ENCODE data around the gene TMEM198.

GRCh38 chr2:219570924-219571310, 27.1 kb downstream of the TMEM198 start:
- TF ChIP-seq CTCF (IDR thresholded peaks at IDR 0.05) (no peak), POLR2A (IDR thresholded peaks at IDR 0.05) (no peak), POLR2AphosphoS5 (IDR thresholded peaks at IDR 0.05) (no peak)
